Inflammatory macrophage (primary cell): ENCODE data around the gene CDK5RAP1.

Experiments
- DNase-seq, 2 donors: peaks; one replicate each; pipeline ENCODE4 v3.0.0-alpha.2; 2020 to 2022

CDK5RAP1 gene

DNA sequence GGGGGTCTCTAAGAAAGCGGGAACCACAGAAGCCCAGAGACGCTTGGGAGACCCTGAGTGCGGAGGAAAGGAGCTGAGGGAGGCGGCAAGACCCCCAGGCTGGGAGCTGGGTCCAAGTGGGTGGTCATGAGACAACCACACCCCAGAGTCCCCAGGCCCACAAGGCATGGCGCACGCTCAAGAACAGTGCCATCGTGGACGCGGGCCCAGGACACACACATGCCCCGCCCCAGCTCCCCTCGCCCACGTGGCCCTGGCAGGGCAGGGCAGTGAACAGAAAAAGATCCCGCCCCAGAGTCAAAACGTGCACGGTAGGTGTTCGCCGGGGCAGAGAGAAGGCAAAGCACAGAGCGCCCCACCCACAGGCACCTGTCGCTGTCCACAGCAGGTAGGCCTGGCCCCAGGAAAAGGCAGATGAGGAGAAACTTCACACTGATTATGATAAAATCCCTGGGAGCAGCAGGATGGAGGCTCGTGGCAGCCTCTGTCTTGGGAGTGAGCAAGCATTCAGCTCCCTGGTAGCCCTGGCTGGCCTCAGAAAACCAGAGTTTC lies 68.3 kb downstream of the CDK5RAP1 start:
- DNase-seq = no peak

GRCh38 chr20:33328157-33329137 lies 72.9 kb downstream of the CDK5RAP1 start:
- no peak for DNase-seq

- DNase-seq = no peak
Measured at GRCh38 chr20:33325350-33325749, 76.0 kb downstream of the CDK5RAP1 start.

GRCh38 chr20:33323236-33323635 lies 78.1 kb downstream of the CDK5RAP1 start:
- no peak for DNase-seq

- no peak for DNase-seq
Measured at GRCh38 chr20:33322456-33322855, 78.9 kb downstream of the CDK5RAP1 start.

- no peak for DNase-seq
Measured at GRCh38 chr20:33320006-33320405, 81.3 kb downstream of the CDK5RAP1 start.

GRCh38 chr20:33318096-33318429 lies 83.3 kb downstream of the CDK5RAP1 start:
- DNase-seq = no peak

DNA sequence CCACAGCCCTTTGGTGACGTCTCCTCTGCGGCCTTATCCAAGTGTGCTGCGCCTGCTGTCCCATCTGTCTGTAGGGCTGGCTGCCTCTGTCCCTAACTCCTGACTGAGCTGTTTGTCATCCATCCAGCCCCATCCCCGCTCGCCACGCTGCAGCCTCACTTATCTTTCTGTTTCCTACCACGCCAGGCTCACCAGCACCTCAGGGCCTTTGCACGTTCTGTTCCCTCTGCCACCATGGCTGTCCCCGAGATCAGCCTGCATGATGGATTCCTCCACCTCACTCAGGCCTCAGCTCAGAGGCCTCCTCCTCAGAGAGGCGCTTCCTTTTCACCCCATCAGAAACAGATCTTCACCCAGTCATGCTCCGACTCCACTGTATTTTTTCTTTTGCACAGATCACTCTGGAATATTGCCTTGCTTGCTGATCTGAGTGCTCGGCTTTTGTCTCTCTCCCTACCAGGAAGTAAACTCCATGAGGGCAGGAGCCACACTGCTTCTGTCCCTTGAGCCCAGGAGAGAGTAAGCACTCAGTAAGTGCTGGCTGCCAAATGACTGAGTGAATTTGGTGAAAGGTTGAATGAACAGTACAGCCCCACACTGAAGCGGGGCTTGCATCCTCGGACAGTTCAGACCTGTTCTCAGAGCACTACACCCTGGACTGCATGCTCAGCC lies 83.8 kb downstream of the CDK5RAP1 start:
- no peak for DNase-seq

DNA sequence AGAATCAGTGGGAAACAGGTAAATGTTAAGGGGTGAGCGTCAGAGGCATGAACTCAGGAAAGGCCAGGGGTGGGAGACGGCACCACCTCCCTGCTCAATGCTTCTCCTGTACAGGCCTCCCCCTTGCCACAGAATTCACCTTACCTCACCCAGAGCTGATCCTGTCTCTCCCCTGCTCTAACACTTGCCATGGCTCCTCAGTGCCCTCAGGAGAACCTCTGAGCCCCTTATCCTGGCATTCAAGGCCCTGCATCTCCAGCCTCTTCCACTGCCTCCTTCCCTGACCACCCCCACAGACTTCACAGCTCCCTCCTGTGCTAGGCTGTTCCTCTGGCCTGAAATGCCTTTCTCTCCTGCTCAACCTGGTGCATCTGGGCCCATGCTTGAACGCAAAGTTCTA lies 84.4 kb downstream of the CDK5RAP1 start:
- no peak for DNase-seq

DNA sequence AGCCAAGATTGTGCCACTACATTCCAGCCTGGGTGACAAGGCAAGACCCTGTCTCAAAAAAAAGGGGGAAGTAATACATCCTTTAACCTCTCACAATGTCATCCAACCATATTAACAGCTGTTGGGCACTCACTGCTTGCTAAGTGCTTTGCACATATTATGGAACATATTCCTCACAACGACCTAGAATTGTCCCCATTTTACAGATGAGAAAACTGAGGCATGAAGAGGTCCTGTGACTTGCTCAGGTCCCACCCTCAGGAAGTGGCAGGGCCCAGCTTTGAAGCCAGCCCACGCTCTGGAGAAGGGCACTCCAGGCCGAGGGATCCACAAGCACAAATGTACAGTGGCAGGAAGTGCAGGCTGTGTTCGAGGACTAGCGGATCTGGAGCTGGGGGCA lies 85.0 kb downstream of the CDK5RAP1 start:
- no peak for DNase-seq

- DNase-seq = no peak
Measured at GRCh38 chr20:33313686-33314314, 87.5 kb downstream of the CDK5RAP1 start.

GRCh38 chr20:33312583-33312982 lies 88.7 kb downstream of the CDK5RAP1 start:
- no peak for DNase-seq

DNA sequence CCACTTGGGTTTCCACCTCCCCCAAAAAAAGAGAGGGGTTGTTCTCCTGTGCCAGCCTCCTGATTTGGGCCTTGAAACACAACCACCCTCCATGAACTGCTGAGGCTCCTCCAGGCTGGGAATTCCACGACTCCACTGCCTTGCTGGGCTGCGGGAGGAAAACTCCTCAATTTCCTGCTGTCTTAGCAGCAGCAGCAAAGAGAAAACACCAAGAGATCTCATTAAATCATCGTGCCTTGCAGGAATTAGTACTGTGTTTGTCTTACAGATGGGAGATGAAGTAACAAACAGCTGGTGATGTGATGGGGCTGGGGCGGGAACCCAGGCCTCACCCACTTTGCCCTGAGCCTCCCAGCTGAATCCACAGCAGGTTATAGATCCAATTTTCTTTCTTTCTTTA lies 89.3 kb downstream of the CDK5RAP1 start:
- no peak for DNase-seq

- DNase-seq = no peak
Measured at GRCh38 chr20:33311011-33311410, 90.3 kb downstream of the CDK5RAP1 start.

DNA sequence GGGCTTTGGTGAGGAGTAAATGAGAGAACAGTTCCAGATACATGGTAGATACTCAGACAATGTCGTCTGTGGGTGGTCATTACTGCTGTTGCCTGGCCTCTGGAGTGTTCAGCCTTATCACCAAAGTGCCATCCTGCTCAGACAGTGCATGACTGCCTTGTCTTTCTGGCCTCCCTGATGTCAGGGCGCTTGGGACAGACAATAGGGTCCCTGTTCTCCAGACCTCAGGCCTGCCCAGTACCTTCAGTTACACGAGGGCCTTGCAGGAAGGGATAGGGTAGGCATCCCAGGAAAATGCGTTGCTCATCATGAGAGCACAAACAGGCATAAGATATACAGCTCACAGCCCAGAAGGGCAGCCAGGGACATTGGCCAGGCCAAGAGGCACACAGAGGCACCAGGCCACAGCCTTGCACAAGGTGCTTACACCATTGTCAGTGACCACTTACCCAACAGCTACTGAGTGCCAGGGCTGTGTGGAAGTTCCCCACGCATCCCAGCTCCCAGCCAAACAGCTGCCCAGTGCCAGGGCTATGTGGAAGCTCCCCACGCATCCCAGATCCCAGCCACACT lies 90.9 kb downstream of the CDK5RAP1 start:
- peak in 1 of 2 donors; percentile 14 for DNase-seq

GRCh38 chr20:33309631-33310030 lies 91.7 kb downstream of the CDK5RAP1 start:
- no peak for DNase-seq
